ENCODE data around the gene MUC5B. TPM values are rescaled to one million over a fixed set of nuclear protein-coding genes. Genes with fewer than 3 reads are reported as not detected.

MUC5B gene
- total RNA-seq, 1 donor from 2014 or later: 1.2 TPM

DNA sequence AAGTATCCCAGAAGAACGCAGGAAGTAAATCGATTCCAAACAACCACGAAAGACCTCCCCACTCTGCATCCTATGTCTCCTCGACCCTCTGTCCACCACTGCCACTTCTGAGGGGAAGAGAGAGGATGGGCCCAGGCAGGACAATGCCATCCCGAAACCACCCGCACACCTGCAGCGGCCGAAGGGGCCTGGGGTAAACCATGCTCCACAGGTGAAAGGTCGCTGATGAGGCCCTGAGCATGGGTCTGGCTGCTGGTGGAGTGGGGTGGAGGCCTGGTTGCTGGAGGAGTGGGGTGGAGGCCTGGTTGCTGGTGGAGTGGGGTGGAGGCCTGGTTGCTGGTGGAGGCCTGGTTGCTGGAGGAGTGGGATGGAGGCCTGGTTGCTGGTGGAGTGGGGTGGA lies 73.4 kb downstream of the MUC5B start:
- no peaks in the 10 kb centered on the region for H3K27me3 ChIP-seq
- peak; percentile 42 for DNase-seq
- no peak for ATAC-seq

DNA sequence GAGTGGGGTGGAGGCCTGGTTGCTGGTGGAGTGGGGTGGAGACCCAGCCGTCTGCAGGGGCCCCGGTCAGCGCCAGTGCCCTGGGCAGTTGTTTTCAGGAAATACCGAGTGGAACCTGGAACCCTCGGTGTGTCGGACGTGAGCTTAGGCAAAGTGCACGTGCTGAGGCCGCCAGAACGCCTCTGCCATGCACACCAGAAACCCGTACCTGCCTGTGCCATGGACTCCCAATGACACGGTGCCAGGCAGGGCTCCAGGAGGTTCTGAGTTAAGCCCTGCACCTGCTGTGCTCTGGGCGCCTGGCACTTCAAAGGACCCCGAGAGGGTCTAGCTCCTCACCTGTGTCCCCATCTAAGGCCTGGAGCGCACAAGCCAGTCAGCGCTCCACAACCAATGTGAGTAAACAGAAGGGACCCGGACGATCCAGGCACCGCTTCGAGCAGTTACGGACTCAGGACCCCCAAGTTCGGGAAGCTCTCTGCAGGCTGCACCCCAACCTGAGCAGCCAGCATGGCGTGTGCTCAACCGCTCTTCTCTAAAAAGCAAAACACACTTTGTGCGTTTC lies 74.2 kb downstream of the MUC5B start:
- DNase-seq (peak; percentile 48), ATAC-seq (no peak)
- H3K27ac ChIP-seq: no peak overlapping the region
- TF ChIP-seq, protein P1, sequence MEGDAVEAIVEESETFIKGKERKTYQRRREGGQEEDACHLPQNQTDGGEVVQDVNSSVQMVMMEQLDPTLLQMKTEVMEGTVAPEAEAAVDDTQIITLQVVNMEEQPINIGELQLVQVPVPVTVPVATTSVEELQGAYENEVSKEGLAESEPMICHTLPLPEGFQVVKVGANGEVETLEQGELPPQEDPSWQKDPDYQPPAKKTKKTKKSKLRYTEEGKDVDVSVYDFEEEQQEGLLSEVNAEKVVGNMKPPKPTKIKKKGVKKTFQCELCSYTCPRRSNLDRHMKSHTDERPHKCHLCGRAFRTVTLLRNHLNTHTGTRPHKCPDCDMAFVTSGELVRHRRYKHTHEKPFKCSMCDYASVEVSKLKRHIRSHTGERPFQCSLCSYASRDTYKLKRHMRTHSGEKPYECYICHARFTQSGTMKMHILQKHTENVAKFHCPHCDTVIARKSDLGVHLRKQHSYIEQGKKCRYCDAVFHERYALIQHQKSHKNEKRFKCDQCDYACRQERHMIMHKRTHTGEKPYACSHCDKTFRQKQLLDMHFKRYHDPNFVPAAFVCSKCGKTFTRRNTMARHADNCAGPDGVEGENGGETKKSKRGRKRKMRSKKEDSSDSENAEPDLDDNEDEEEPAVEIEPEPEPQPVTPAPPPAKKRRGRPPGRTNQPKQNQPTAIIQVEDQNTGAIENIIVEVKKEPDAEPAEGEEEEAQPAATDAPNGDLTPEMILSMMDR (IDR thresholded peaks at IDR 0.05): no peak
- no peak overlapping the region for H3K4me3 ChIP-seq
- no peaks in the 10 kb centered on the region for H3K27me3 ChIP-seq
- H3K9me3 ChIP-seq: no peaks in the 10 kb centered on the region
- peaks cover 16% of the 10 kb centered on the region for H3K36me3 ChIP-seq
- intact Hi-C loops (cut with DNase I): no loop called here
- H3K4me1 ChIP-seq: peaks cover 35% of the 10 kb centered on the region

More for the DNA sequence above, 73.4 kb downstream of the MUC5B start:
- intact Hi-C loops (cut with DNase I): no loop called here
- H3K4me1 ChIP-seq: peaks cover 32% of the 10 kb centered on the region
- H3K9me3 ChIP-seq: no peaks in the 10 kb centered on the region
- peaks cover 16% of the 10 kb centered on the region for H3K36me3 ChIP-seq
- H3K4me3 ChIP-seq: no peak overlapping the region
- TF ChIP-seq, protein P1 (IDR thresholded peaks at IDR 0.05): no peak
- no peak overlapping the region for H3K27ac ChIP-seq

DNA sequence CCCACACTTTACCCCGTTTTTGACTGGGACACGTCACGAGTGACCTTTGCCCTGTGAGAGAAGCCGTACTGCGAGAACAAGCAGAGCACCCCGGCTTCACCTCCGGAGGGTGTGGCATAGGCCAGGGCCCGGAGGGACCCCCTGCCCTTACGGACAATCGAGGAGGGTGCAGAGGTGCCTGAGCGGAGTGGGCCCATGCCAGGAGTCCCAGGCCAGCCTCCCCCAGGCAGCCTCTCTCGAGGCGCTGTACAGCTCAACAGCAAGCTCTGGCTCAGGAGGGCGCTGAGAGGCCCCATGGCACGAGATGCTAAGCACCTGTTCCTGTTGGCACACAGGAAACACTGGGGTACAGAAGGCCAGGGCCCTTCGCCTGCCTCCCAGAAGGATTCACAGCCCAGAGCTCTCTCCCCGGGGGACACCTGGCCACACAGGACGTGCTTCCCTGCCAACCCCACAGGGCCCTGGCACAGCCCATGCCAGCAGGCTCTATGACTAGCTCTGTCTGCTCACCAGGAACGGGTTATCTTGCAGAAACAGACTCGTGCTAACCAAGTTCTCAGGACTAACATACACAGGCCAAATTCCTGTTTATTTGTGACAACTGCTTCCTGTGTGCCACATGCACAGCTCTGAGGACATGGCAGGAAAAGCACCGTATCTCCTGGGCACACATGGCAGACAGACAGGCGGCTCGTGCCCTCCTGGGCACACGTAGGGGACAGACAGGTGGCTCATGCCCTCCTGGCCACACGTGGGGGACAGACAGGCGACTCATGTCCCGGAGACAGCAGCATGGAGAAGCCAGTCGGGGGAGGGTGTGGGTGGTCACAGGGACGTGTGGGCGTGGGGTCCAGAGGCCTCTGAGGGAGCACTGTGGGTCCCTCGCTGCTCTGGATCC lies 75.0 kb downstream of the MUC5B start:
- H3K27ac ChIP-seq: no peak overlapping the region

DNA sequence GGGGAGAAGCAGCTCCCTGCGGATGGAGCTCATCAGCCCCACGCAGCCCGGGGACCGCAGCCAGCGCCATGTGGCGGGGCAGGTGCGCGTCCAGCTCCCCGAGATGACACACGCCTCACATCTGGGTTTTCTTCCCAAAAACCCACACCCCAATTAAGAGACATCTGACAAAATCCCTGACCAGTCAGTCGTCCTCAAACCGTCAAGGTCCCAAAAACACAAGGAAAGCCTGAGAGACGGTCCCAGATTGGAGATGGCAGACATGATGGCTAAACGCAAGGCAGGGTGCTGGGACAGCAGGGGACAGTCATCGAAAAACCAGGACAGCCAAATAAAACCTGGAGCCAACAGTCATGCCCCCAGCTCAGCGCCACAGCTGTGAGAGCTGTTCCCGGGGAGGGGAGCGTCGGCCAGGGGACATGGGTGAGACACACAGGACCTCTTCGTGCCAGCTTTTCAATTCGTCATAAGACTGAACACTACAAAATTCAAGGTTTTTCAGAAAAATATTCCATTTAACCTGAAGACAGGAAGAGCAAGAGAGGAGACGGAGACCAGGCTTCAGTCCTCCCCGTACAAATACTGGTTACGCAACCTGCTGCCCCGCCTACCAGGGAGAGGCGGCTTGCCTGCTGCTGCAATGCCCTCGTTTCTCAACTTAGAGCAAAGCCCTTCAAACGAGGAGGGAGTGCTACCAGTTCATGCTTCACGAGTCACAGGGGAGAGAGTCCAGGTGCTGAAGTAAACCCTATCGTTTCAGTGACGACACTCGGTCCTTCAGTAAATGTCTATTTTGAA lies 76.0 kb downstream of the MUC5B start:
- Histone ChIP-seq H3K27ac (peak overlapping the region; percentile 2), H3K9me3 (no peaks in the 10 kb centered on the region), H3K27me3 (no peaks in the 10 kb centered on the region), H3K4me3 (no peak overlapping the region), H3K36me3 (peaks cover under 1% of the 10 kb centered on the region), H3K4me1 (peaks cover 53% of the 10 kb centered on the region)
- TF ChIP-seq, protein P1 (IDR thresholded peaks at IDR 0.05): no peak
- DNase-seq: peak; percentile 95
- intact Hi-C loops (cut with DNase I): no loop called here
- ATAC-seq: peak; percentile 89

More for the DNA sequence above, 75.0 kb downstream of the MUC5B start:
- TF ChIP-seq, protein P1 (IDR thresholded peaks at IDR 0.05): no peak
- ATAC-seq (peak; percentile 2), DNase-seq (peak; percentile 61)
- Histone ChIP-seq H3K9me3 (no peaks in the 10 kb centered on the region), H3K36me3 (peaks cover 11% of the 10 kb centered on the region), H3K4me3 (no peak overlapping the region), H3K4me1 (peaks cover 43% of the 10 kb centered on the region), H3K27me3 (no peaks in the 10 kb centered on the region)
- intact Hi-C loops (cut with DNase I): no loop called here

DNA sequence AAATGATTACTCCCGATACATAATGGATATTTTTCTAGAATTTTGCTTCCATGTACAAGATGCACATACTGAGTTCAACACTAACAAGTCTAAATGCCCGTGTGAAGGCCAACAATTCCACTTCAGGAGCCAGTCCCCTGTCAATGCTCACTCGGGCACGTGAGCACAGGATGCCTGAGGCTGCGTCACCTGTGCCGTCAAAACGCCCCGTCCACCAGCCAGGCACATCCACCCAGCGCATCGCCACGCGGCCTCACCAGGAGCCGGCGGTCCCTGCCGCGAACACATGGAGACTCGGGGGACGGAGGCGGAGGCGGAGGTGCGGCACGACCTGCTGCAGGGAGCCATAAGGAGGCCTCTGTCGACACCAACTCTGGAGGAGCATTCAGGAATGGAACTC lies 76.8 kb downstream of the MUC5B start:
- intact Hi-C loops (cut with DNase I): no loop called here
- TF ChIP-seq, protein P1 (IDR thresholded peaks at IDR 0.05): no peak

More for the DNA sequence above, 76.8 kb downstream of the MUC5B start:
- peaks cover 61% of the 10 kb centered on the region for H3K4me1 ChIP-seq
- no peak overlapping the region for H3K4me3 ChIP-seq
- H3K27ac ChIP-seq: no peak overlapping the region
- no peaks in the 10 kb centered on the region for H3K27me3 ChIP-seq
- DNase-seq: no peak
- no peak for ATAC-seq
- no peaks in the 10 kb centered on the region for H3K36me3 ChIP-seq
- no peaks in the 10 kb centered on the region for H3K9me3 ChIP-seq

Data from upper lobe of right lung (tissue), 1 donor.